Activated CD4-positive, alpha-beta T cell treated with anti-CD3 and anti-CD28 coated beads, Interleukin-2, amount 10 ng/mL, durations not matched to agents 24 days and 14 days (primary cell): Measurements from ENCODE around the gene OR3A2. TPM values are rescaled to one million over a fixed set of nuclear protein-coding genes. Genes with fewer than 3 reads are reported as not detected.
A peak's percentile ranks its signal among the peaks of the same experiment; 100 is the strongest.
"Not testable (repeated sequence)": the region's sequence is repeated elsewhere in the genome, so short reads cannot be mapped to it uniquely, and the experiment has no call there.

ENCODE experiments used
- DNase-seq: peaks from one replicate; pipeline ENCODE4 v3.0.0; 2022
- H3K27ac Mint-ChIP-seq: one replicate; pipeline ENCODE4 v1.8.0; 2022; ENCODE audit warnings: mild to moderate bottlenecking, mixed read lengths
- H3K27me3 Mint-ChIP-seq: one replicate; pipeline ENCODE4 v1.8.0; 2022; ENCODE audit warnings: mixed read lengths
- H3K36me3 Mint-ChIP-seq: one replicate; pipeline ENCODE4 v1.8.0; 2022; ENCODE audit warnings: low read depth, mild to moderate bottlenecking, mixed read lengths
- H3K4me1 Mint-ChIP-seq: one replicate; pipeline ENCODE4 v1.8.0; 2021; ENCODE audit warnings: mixed read lengths
- H3K4me3 Mint-ChIP-seq: one replicate; pipeline ENCODE4 v1.8.0; 2022; ENCODE audit warnings: mild to moderate bottlenecking, moderate library complexity, mixed read lengths
- H3K9me3 Mint-ChIP-seq: one replicate; pipeline ENCODE4 v1.8.0; 2021; ENCODE audit warnings: mixed read lengths
- intact Hi-C: fragments of 100-400 bp; cut with micrococcal nuclease; formaldehyde crosslinking; loops from one replicate; pipeline ENCODE4 v1.15.1; 2023
- total RNA-seq: library from RNA; stranded (reverse); gene quantifications from 2 replicates; pipeline ENCODE4 v1.2.3, GENCODE V29; 2022

The OR3A2 gene
- total RNA-seq = 0.26 and 1.0 TPM in 2 replicates

GRCh38 chr17:3385869-3386816 lies at the start of gene OR3A2:
Gene OR3A2, minus strand, starts transcription at chr17:3386308.
- DNase-seq = peak; percentile 60
- H3K4me1 Mint-ChIP-seq = no peaks in the 10 kb centered on the region
- H3K36me3 Mint-ChIP-seq = no peaks in the 10 kb centered on the region
- H3K9me3 Mint-ChIP-seq = no peaks in the 10 kb centered on the region
- intact Hi-C loops = no loop called here
- H3K27me3 Mint-ChIP-seq = peaks cover 13% of the 10 kb centered on the region
- H3K27ac Mint-ChIP-seq = no peak within 1 kb of the TSS
- peak within 1 kb of the TSS; percentile 52 for H3K4me3 Mint-ChIP-seq

GRCh38 chr17:3433741-3434140 lies 47.6 kb upstream of the OR3A2 start, which contains the start of gene OR1E2:
Gene OR1E2, minus strand, starts transcription at chr17:3433841. Its CDS starts 0 bp downstream, at chr17:3433841.
- Mint-ChIP-seq H3K36me3 (no peaks in the 10 kb centered on the region), H3K27me3 (no peaks in the 10 kb centered on the region), H3K9me3 (no peaks in the 10 kb centered on the region), H3K4me3 (no peak within 1 kb of the TSS), H3K4me1 (no peaks in the 10 kb centered on the region), H3K27ac (no peak within 1 kb of the TSS)
- no peak for DNase-seq
- intact Hi-C loops = no loop called here

GRCh38 chr17:3433215-3433614 lies 47.1 kb upstream of the OR3A2 start:
- peak; percentile 66 for DNase-seq
- H3K36me3 Mint-ChIP-seq, H3K9me3 Mint-ChIP-seq, H3K4me1 Mint-ChIP-seq, H3K4me3 Mint-ChIP-seq, intact Hi-C loops, H3K27me3 Mint-ChIP-seq, H3K27ac Mint-ChIP-seq: not testable (repeated sequence)

- H3K27me3 Mint-ChIP-seq = peaks cover 7% of the 10 kb centered on the region
- no peaks in the 10 kb centered on the region for H3K36me3 Mint-ChIP-seq
- no peaks in the 10 kb centered on the region for H3K4me1 Mint-ChIP-seq
- intact Hi-C loops = no loop called here
- H3K9me3 Mint-ChIP-seq = no peaks in the 10 kb centered on the region
- no peak overlapping the region for H3K27ac Mint-ChIP-seq
- DNase-seq = no peak
- no peak overlapping the region for H3K4me3 Mint-ChIP-seq
Measured at GRCh38 chr17:3418222-3418621, 32.1 kb upstream of the OR3A2 start.

GRCh38 chr17:3415610-3416009 lies 29.5 kb upstream of the OR3A2 start:
- Mint-ChIP-seq H3K36me3 (no peaks in the 10 kb centered on the region), H3K27me3 (peaks cover 9% of the 10 kb centered on the region), H3K4me3 (no peak overlapping the region), H3K27ac (no peak overlapping the region), H3K4me1 (no peaks in the 10 kb centered on the region), H3K9me3 (no peaks in the 10 kb centered on the region)
- intact Hi-C loops = no loop called here
- no peak for DNase-seq

- intact Hi-C loops, H3K36me3 Mint-ChIP-seq, H3K4me1 Mint-ChIP-seq, DNase-seq, H3K9me3 Mint-ChIP-seq, H3K27me3 Mint-ChIP-seq, H3K4me3 Mint-ChIP-seq, H3K27ac Mint-ChIP-seq: not testable (repeated sequence)
Measured at GRCh38 chr17:3412216-3412615, 26.1 kb upstream of the OR3A2 start.

GRCh38 chr17:3411070-3411469 lies 25.0 kb upstream of the OR3A2 start, which contains the start of gene OR3A3:
Gene OR3A3, plus strand, starts transcription at chr17:3411370.
- Mint-ChIP-seq H3K27ac (no peak within 1 kb of the TSS), H3K4me1 (no peaks in the 10 kb centered on the region), H3K36me3 (no peaks in the 10 kb centered on the region), H3K27me3 (peaks cover 2% of the 10 kb centered on the region), H3K9me3 (peaks cover 10% of the 10 kb centered on the region), H3K4me3 (no peak within 1 kb of the TSS)
- intact Hi-C loops = no loop called here
- DNase-seq = no peak

GRCh38 chr17:3403856-3404255 lies 17.7 kb upstream of the OR3A2 start:
- H3K27ac Mint-ChIP-seq, H3K4me3 Mint-ChIP-seq, DNase-seq, H3K4me1 Mint-ChIP-seq, intact Hi-C loops, H3K27me3 Mint-ChIP-seq, H3K36me3 Mint-ChIP-seq: not testable (repeated sequence)
- H3K9me3 Mint-ChIP-seq = peaks cover 10% of the 10 kb centered on the region

- Mint-ChIP-seq H3K27ac (no peak overlapping the region), H3K27me3 (no peaks in the 10 kb centered on the region), H3K36me3 (no peaks in the 10 kb centered on the region), H3K4me1 (no peaks in the 10 kb centered on the region), H3K9me3 (no peaks in the 10 kb centered on the region), H3K4me3 (no peak overlapping the region)
- intact Hi-C loops = no loop called here
- DNase-seq = no peak
Measured at GRCh38 chr17:3401786-3402185, 15.7 kb upstream of the OR3A2 start.

- no peak for DNase-seq
- no peaks in the 10 kb centered on the region for H3K36me3 Mint-ChIP-seq
- no peaks in the 10 kb centered on the region for H3K4me1 Mint-ChIP-seq
- H3K27me3 Mint-ChIP-seq = no peaks in the 10 kb centered on the region
- H3K27ac Mint-ChIP-seq = no peak overlapping the region
- intact Hi-C loops = no loop called here
- H3K4me3 Mint-ChIP-seq = no peak overlapping the region
- no peaks in the 10 kb centered on the region for H3K9me3 Mint-ChIP-seq
Measured at GRCh38 chr17:3400055-3400454, 13.9 kb upstream of the OR3A2 start.

GRCh38 chr17:3398310-3398709 lies 12.2 kb upstream of the OR3A2 start, which contains the start of gene OR1E1:
Gene OR1E1, minus strand, starts transcription at chr17:3398410. Its CDS starts 0 bp downstream, at chr17:3398410.
- no peak within 1 kb of the TSS for H3K4me3 Mint-ChIP-seq
- intact Hi-C loops = no loop called here
- no peaks in the 10 kb centered on the region for H3K9me3 Mint-ChIP-seq
- no peaks in the 10 kb centered on the region for H3K27me3 Mint-ChIP-seq
- no peak for DNase-seq
- H3K36me3 Mint-ChIP-seq = no peaks in the 10 kb centered on the region
- H3K27ac Mint-ChIP-seq = no peak within 1 kb of the TSS
- H3K4me1 Mint-ChIP-seq = no peaks in the 10 kb centered on the region

- H3K4me1 Mint-ChIP-seq, H3K36me3 Mint-ChIP-seq, H3K9me3 Mint-ChIP-seq, intact Hi-C loops, H3K27ac Mint-ChIP-seq, H3K27me3 Mint-ChIP-seq, H3K4me3 Mint-ChIP-seq: not testable (repeated sequence)
- DNase-seq = peak; percentile 56
Measured at GRCh38 chr17:3397801-3398200, 11.7 kb upstream of the OR3A2 start.

GRCh38 chr17:3389791-3390190 lies 3.7 kb upstream of the OR3A2 start:
- DNase-seq = no peak
- no peaks in the 10 kb centered on the region for H3K4me1 Mint-ChIP-seq
- intact Hi-C loops = no loop called here
- H3K9me3 Mint-ChIP-seq = no peaks in the 10 kb centered on the region
- H3K27ac Mint-ChIP-seq = no peak overlapping the region
- H3K4me3 Mint-ChIP-seq = no peak overlapping the region
- H3K27me3 Mint-ChIP-seq = peaks cover 13% of the 10 kb centered on the region
- H3K36me3 Mint-ChIP-seq = no peaks in the 10 kb centered on the region

- no peak overlapping the region for H3K27ac Mint-ChIP-seq
- H3K36me3 Mint-ChIP-seq = no peaks in the 10 kb centered on the region
- intact Hi-C loops = no loop called here
- no peak for DNase-seq
- H3K9me3 Mint-ChIP-seq = no peaks in the 10 kb centered on the region
- H3K4me1 Mint-ChIP-seq = no peaks in the 10 kb centered on the region
- H3K4me3 Mint-ChIP-seq = no peak overlapping the region
- peaks cover 8% of the 10 kb centered on the region for H3K27me3 Mint-ChIP-seq
Measured at GRCh38 chr17:3381957-3382356, 4.2 kb downstream of the OR3A2 start.
